CMK (cell line): Measurements from ENCODE around the gene MPV17L2.
"Not testable (repeated sequence)": the region's sequence is repeated elsewhere in the genome, so short reads cannot be mapped to it uniquely, and the experiment has no call there.

Source experiments
- DNase-seq: peaks from one replicate; pipeline ENCODE4 v3.0.0-alpha.2; 2010; ENCODE audit warnings: low read depth

The MPV17L2 gene

GRCh38 chr19:18193388-18194180 lies 566 bp downstream of the MPV17L2 start:
- no peak for DNase-seq

GRCh38 chr19:18194181-18194530 lies 1.1 kb downstream of the MPV17L2 start:
- DNase-seq = no peak

DNA sequence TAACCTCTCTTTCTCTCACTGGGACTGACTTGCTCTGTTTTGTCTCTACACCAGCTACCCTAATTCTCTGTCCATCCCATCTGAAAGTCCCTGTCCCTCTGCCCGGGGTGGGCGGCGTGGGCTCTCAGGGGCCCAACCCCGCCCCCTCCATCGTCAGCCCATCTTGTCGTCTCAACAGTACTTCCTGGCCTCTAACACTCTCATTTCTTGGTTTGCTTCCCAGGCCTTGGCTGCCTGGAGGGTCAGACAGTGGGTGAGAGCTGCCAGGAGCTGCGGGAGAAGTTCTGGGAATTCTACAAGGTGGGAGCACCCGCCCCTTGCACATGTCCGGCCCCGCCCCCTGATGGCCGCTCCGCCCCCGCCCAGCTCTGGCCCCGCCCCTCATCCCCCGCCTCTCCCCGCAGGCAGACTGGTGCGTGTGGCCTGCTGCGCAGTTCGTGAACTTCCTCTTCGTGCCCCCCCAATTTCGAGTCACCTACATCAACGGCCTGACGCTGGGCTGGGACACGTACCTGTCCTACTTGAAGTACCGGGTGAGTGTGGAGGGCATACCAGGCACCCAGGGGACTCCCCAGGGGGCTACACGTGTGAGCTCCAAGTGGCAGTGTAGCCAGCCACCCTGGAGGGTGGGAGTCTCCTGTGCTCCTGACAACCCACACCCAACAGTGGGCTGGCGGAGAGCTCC lies 1.7 kb downstream of the MPV17L2 start:
- DNase-seq = no peak

DNA sequence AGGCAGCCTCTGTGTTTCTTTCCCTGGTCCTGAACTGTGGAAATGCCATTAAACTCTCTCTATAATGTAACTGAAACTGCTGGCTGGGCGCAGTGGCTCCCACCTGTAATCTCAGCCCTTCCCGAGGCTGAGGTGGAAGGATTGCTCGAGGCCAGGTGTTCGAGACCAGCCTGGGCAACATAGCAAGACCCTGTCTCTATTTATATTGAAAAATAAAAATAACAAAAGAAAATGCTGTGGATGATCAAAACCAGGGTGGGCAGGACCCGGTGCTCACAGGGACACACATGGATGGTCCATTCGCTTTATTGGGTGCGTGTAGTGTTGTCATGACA lies 3.5 kb downstream of the MPV17L2 start:
- DNase-seq = no peak

GRCh38 chr19:18197306-18197705 lies 4.3 kb downstream of the MPV17L2 start:
- no peak for DNase-seq

DNA sequence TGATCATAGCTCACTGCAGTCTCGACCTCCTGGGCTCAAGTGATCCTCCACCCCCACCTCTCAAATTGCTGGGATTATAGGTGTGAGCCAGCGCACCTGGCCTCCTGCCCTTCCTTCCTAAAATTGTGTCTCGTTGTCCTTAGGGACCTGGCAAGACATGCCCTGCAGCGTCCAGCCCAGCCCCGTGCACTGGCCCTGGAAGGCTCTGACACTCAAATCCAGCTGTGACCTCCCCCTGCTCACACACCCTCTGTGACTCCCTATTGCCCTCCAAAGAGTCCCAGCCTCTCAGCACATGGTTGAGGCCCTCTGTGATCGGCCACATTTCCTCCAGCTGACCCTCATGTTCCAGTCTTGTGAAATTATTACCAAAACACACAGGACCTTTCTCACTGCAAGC lies 4.9 kb downstream of the MPV17L2 start:
- no peak for DNase-seq

- DNase-seq = no peak
Observed at GRCh38 chr19:18198374-18198773, 5.4 kb downstream of the MPV17L2 start.

GRCh38 chr19:18202397-18202777 lies 9.4 kb downstream of the MPV17L2 start:
- no peak for DNase-seq

GRCh38 chr19:18202778-18203407 lies 9.9 kb downstream of the MPV17L2 start:
- DNase-seq = no peak

DNA sequence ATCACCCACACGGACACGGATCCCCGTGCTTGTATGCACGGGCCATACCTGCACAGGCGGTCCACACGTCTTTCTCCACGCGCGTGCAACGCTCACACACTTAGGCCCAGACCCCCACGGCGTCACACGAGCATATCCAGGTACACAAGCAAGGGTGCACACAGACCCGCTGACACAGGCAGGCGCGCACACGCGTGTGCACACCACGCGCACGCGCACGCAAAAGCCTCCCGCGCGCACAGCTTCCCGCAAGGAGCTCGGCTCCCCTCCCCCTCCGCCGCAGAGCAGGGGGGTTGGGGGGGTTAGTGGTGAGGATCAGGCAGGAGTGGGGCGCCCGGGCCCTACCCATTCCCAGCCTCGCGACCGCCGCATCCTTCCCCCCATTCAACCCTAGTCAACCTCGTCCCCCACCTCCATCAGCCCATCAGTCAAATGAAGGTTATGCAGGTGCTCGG lies 10.4 kb downstream of the MPV17L2 start:
- peak; percentile 35 for DNase-seq

DNA sequence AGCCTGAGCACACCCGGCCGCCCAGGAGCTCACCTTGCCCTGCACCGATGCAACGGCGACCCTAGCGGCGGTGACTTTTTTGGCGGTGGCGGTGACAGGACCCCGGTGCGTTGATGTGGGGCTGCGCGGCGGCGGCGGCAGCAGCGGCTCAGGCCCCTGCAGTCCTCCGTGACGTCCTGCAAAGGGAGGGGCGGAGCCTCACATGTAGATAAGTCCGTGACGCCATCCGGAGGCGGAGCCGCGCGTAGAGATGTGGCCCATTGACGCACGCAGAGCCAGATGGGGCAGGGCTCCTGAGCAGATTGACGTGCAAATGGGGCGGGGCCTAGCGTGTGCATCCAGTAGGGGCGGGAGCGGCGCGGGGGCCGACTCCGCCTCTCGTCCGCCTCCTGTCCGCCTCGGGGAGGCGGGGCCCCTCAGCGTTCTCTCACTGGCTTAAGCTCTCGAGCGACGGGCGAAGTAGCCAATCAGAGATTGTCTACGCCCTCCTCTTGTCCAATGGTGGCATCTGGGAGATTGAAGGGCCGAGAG lies 10.9 kb downstream of the MPV17L2 start, which contains the start of gene RAB3A:
RAB3A (minus strand) TSS at position 180 of the 531 bp plus-strand sequence. CDS start 1,302 bp downstream, outside the sequence.
- peak; percentile 99 for DNase-seq

GRCh38 chr19:18204394-18205199 lies 11.6 kb downstream of the MPV17L2 start:
- DNase-seq = peak; percentile 48

DNA sequence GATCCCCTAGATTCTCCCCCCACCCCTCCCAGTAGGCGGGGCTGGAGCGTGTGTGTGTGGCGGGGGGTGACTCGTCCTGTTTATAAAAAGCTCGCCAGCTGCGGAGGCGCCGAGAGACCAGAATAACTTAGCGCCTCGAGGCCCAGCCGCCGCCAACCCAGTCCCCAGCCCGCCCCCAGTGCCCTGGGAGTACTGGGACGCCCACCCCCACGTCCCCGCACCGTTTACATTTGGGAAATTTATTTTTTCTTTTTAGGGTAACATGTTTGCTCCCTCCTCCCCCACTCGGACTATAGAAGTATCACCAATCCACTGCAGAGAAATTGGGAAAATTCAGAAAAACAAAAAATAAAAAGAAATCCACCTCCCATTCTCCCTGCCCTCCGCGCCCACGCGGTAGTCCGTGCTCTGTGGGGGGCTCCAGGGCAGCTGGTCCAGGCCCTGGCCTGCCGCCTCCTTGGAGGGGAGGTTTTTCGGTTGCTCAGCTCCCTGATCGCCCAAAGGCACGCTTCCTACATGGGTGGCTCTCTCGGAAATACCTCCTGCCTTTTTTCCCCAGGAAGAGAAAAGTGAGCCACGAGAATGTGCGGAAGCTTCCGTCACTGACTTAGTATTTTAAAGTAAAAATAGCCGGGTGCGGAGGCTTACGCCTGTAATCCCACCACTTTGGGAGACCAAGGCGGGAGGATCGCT lies 12.3 kb downstream of the MPV17L2 start:
- DNase-seq = no peak

DNA sequence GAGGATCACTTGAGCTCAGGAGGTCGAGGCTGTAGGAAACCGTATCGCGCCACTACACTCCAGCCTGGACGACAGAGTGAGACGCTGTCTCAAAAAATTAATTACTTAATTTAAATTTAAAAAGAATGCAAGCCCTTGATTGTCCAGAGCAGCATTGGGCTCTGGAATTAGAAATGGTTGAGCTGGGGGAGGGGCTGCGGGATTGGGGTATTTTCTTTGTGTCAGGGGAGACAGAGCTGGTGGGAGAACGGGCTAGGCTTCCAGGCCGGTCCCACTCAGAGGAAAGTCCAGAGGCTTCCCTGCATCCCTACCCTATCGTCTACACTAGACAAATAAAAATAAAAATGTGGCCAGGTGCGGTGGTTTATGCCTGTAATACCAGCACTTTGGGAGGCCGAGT lies 13.0 kb downstream of the MPV17L2 start:
- no peak for DNase-seq

- DNase-seq = no peak
Observed at GRCh38 chr19:18208098-18208951, 15.3 kb downstream of the MPV17L2 start.

DNA sequence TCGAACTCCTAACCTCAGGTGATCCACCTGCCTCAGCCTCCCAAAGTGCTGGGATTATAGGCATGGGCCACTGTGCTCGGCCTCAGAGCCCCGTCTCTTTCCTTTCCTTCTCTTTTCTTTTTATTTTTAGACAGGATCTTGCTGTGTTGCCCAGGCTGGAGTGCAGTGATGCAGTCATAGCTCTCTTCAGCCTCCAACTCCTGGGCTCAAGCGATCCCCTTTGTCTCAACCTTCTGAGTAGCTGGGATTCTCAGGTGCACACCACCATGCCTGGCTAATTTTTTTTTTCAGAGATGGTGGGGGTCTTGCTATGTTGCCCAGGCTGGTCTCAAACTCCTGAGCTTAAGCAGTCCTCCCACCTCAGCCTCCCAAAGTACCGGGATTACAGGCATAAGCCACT lies 16.9 kb downstream of the MPV17L2 start:
- DNase-seq = not testable (repeated sequence)

DNA sequence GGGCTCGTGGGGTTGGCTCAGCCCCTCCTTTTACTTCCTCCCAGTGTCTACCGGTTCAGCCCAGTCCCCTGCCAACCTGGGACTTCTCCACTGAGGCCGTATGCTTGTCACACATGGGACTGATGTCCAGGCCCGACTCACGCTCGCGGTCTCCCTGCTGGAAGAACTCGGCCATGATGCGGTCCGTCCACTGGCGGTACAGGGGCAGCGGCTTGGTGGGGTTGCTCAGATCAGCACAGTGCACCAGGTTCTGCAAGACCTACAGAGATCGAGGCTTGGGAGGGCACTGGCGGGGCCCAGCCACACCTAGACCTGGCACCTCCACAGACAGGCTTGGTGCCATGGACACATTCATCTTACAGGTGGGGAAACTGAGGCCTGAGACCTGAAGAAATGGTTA lies 18.7 kb downstream of the MPV17L2 start:
- DNase-seq = no peak

- no peak for DNase-seq
Observed at GRCh38 chr19:18214779-18215433, 21.9 kb downstream of the MPV17L2 start.

- DNase-seq = no peak
Observed at GRCh38 chr19:18216789-18217188, 23.8 kb downstream of the MPV17L2 start.

DNA sequence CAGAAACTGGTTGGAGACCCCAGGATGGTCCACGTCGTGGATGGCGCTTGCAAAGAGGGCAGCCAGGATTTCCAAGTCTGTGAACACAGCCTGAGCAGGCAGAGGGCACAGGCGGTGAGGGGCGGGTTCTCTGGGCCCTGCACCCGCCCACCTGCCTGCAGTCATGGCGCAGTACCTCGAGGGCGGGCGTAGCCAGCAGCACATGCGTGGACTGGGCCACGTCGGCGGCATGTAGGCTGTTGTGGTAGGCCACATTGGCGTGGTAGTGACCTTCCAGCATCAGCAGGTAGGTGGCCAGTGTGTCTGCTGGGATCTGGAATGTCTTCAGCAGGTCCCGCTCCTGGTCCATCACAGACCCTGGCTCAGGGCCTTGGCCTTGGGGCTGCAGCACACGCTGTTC lies 25.1 kb downstream of the MPV17L2 start:
- no peak for DNase-seq
